NB4 (cell line): Measurements from ENCODE around the gene VWA3A.

Experiments
- CTCF ChIP-seq: IDR thresholded peaks from one replicate; pipeline ENCODE4 v1.5.1; 2012; ENCODE audit warnings: low read depth, low read length
- POLR2A ChIP-seq: IDR thresholded peaks from 2 replicates; pipeline ENCODE4 v1.6.1; 2011; ENCODE audit warnings: mild to moderate bottlenecking; ENCODE audit not compliant: insufficient read length; ENCODE audit errors: extremely low read depth

DNA sequence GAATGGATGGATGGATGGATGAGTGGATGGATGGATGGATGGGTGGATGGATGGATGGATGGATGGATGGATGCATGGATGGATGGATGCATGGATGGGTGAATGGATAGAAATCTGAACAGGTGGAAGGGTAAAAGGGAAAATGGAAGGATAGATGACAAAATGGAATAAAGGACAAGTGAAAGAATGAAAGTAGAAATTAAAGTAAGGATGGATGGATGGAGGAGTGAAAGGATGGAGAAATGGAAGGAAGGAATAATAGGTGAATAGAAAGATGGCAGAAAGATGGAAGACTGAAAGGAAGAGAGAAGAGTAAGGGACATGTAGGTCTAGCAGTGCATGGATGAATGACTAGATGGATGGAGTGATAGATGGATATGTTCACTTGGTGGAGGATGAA is 29.9 kb downstream of the VWA3A start:
- no peak for TF ChIP-seq CTCF
- TF ChIP-seq POLR2A = no peak
